ENCODE measurements around the gene SRPK2. TPM values are rescaled to one million over a fixed set of nuclear protein-coding genes. Genes with fewer than 3 reads are reported as not detected.

The SRPK2 gene
- total RNA-seq, 4 donors from 2014 or later, result 21.5 to 35.1 (median 29.2) TPM

- DNase-seq, result no peak
- intact Hi-C loops (cut with DNase I), result no loop called here
- Histone ChIP-seq H3K4me1 (peaks cover 0 to 49% (median 0%) of the 10 kb centered on the region in 3 donors), H3K9me3 (no peaks in the 10 kb centered on the region), H3K4me3 (no peak overlapping the region), H3K27me3 (no peaks in the 10 kb centered on the region), H3K36me3 (no peaks in the 10 kb centered on the region), H3K27ac (no peak overlapping the region)
- 59 to 62% methylated on average over 2 of the region's 2 CpGs for WGBS, 2 donors
- no peak for TF ChIP-seq CTCF (IDR thresholded peaks at IDR 0.05)
- TF ChIP-seq POLR2A (IDR thresholded peaks at IDR 0.05), result no peak
Observed at GRCh38 chr7:105315357-105315756, 73.4 kb downstream of the SRPK2 start.

- WGBS, 2 donors, result 86 to 92% methylated on average over 2 of the region's 2 CpGs
- DNase-seq, result no peak
Observed at GRCh38 chr7:105309235-105310169, 79.2 kb downstream of the SRPK2 start.

GRCh38 chr7:105307163-105307672, 81.5 kb downstream of the SRPK2 start:
- intact Hi-C loops (cut with DNase I), result no loop called here
- Histone ChIP-seq H3K4me1 (peaks cover 0 to 46% (median 8%) of the 10 kb centered on the region in 3 donors), H3K4me3 (no peak overlapping the region), H3K9me3 (no peaks in the 10 kb centered on the region), H3K27ac (no peak overlapping the region), H3K27me3 (no peaks in the 10 kb centered on the region), H3K36me3 (no peaks in the 10 kb centered on the region)
- no peak for TF ChIP-seq POLR2A (IDR thresholded peaks at IDR 0.05)
- no peak for DNase-seq
- WGBS, 2 donors, result 80 to 86% methylated on average over 3 of the region's 3 CpGs

More at GRCh38 chr7:105309235-105310169, 79.2 kb downstream of the SRPK2 start:
- no peaks in the 10 kb centered on the region for H3K9me3 ChIP-seq
- H3K27me3 ChIP-seq, result no peaks in the 10 kb centered on the region
- peaks cover 0 to 53% (median 4%) of the 10 kb centered on the region in 3 donors for H3K4me1 ChIP-seq
- H3K4me3 ChIP-seq, result no peak overlapping the region
- no peaks in the 10 kb centered on the region for H3K36me3 ChIP-seq
- no peak overlapping the region for H3K27ac ChIP-seq
- intact Hi-C loops (cut with DNase I), result no loop called here
- TF ChIP-seq CTCF (IDR thresholded peaks at IDR 0.05) (no peak), POLR2A (IDR thresholded peaks at IDR 0.05) (no peak)

GRCh38 chr7:105306298-105306748, 82.4 kb downstream of the SRPK2 start:
- TF ChIP-seq POLR2A (IDR thresholded peaks at IDR 0.05), result no peak
- TF ChIP-seq CTCF (IDR thresholded peaks at IDR 0.05), result no peak
- WGBS, 2 donors, result 45 to 52% methylated on average over 4 of the region's 4 CpGs
- H3K27me3 ChIP-seq, result no peaks in the 10 kb centered on the region
- peaks cover 0 to 42% (median 8%) of the 10 kb centered on the region in 3 donors for H3K4me1 ChIP-seq
- intact Hi-C loops (cut with DNase I), result no loop called here
- H3K9me3 ChIP-seq, result no peaks in the 10 kb centered on the region
- DNase-seq, result no peak
- no peak overlapping the region for H3K4me3 ChIP-seq
- H3K36me3 ChIP-seq, result no peaks in the 10 kb centered on the region
- no peak overlapping the region for H3K27ac ChIP-seq

GRCh38 chr7:105305633-105306032, 83.1 kb downstream of the SRPK2 start:
- no peak for DNase-seq
- Histone ChIP-seq H3K4me1 (peaks cover 0 to 37% (median 8%) of the 10 kb centered on the region in 3 donors), H3K27ac (no peak overlapping the region), H3K36me3 (no peaks in the 10 kb centered on the region), H3K4me3 (no peak overlapping the region), H3K27me3 (no peaks in the 10 kb centered on the region), H3K9me3 (no peaks in the 10 kb centered on the region)
- TF ChIP-seq POLR2A (IDR thresholded peaks at IDR 0.05) (no peak), CTCF (IDR thresholded peaks at IDR 0.05) (no peak)
- WGBS, 2 donors, result 93 to 94% methylated on average over 2 of the region's 2 CpGs
- intact Hi-C loops (cut with DNase I), result no loop called here
